LHCN-M2 (cell line): Measurements from ENCODE around the gene HS3ST4. TPM values are rescaled to one million over a fixed set of nuclear protein-coding genes. Genes with fewer than 3 reads are reported as not detected.
"Not testable (repeated sequence)": the region's sequence is repeated elsewhere in the genome, so short reads cannot be mapped to it uniquely, and the experiment has no call there.

Experiments used
- DNase-seq: peaks from one replicate; pipeline ENCODE4 v3.0.0-alpha.2; 2012; ENCODE audit warnings: low read depth
- total RNA-seq: library from RNA; depleted of rRNA; stranded (reverse); fragments of >200 nt; gene quantifications from 2 replicates; pipeline ENCODE4 v1.2.3, GENCODE V29; 2014

The HS3ST4 gene
- total RNA-seq, 1 experiment from 2014 or later = not detected

DNA sequence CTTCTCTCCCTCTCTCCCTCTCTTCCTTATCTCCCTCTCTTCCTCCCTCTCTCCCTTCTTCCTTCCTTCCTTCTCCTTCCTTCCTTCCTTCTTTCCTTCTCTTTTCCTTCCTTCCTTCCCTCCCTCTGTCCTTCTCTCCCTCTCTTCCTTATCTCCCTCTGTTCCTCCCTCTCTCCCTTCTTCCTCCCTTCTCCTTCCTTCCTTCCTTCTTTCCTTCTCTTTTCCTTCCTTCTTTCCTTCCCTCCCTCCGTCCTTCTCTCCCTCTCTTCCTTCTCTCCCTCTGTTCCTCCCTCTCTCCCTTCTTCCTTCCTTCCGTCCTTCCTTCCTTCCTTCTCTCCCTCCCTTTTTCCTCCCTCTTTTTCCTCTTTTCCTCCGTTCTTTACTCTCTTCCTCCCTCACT, 38.6 kb downstream of the HS3ST4 start:
- DNase-seq = no peak

DNA sequence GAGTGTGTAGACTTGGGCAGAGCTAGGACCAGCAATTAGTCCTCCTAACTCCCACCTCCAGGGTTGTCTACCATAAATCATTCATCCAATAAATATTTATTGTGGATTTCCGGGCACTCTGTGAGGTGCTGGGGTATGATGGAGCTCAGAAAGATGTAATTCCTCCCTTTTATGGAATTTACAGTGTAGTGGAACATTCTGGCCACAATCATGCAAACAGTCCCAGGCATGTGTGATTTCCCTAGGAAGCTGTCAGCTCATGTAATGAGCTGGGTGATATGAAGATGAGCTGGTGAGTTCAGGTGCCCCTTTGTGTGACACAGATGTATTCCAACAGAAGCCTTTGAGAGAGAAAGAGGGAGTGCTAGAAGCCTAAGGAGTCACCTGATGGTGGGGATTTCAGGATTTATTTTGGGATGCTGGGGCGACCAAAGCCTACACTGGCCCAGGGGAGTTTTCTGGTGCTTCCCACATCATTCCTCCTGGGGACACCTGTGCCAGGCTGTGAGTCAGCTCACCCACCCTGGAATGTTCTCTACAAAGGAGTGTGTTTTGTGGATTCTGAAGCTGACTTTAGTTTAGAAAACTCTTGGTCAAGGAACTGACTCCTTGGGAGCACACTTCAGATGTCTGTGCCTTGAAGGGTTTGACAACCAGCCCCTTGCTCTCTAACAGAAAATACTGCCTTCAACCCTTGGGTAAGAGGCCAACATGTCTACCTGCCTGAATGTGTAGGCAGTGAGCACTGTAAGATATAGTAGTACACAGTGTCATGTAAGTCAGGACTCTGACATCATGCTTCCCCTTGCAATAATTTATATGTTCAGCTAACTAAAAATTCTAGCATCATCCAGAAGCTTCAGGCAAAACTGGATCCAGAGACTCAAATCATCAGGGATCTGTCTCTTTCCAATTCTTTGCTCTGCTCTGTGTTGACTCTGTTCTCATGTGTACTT, 42.9 kb downstream of the HS3ST4 start:
- no peak for DNase-seq

- DNase-seq = no peak
Measured at GRCh38 chr16:25735645-25736044, 43.9 kb downstream of the HS3ST4 start.

DNA sequence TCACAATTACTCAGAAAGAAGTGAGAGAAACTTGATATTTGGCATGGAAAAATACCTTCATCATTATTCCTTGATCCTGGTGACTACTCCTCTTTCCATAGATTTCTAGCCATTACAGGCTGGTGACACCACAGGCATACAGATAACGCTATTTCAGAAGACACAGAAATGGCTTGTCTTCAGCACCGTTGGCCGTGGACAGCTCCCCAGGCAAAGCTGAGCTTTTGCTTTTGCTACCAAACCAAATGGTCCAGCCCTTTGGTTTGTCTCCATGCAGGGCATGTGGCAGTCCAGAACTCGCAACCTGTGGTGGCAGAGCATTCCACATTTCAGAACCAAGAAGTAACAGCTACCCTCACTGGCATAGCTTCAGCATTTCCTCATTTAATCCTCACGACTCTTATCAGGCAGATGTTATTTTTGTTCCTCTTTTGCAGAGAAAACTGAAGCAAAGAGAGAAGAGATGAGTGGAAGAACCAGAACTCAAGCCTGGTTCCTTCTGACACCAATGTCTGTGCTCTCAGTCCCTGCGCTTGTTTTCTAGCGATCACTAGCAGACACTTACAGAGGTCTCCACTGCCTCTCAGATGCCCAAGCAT, 55.5 kb downstream of the HS3ST4 start:
- no peak for DNase-seq

DNA sequence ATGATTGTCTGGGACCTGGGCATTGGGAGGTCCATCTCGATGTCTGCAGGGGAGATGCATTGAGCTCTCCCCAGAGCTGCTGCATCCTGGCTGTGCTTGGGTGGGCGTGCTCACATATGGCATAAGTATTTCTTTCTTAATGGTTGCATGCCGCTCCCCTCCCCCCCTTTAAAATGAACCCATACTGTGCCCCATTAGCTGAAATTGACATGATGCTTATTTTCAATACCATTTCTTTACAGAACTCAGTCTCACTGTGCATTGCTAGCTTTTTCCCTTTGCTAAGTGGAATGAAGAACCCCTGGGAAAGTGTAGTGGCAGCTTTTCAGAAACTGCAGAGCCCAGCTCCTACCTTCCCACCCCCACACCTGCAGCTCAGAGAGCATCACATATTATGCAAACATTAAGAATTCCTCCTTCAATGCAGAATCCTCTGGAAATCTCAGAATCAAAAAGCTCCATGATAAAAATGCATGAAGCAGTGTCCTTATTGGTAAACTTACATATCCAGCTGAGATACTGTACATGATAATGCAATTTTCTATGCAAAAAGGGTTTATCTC, 56.4 kb downstream of the HS3ST4 start:
- DNase-seq = no peak

- DNase-seq = no peak
Measured at GRCh38 chr16:25750488-25751216, 58.9 kb downstream of the HS3ST4 start.

DNA sequence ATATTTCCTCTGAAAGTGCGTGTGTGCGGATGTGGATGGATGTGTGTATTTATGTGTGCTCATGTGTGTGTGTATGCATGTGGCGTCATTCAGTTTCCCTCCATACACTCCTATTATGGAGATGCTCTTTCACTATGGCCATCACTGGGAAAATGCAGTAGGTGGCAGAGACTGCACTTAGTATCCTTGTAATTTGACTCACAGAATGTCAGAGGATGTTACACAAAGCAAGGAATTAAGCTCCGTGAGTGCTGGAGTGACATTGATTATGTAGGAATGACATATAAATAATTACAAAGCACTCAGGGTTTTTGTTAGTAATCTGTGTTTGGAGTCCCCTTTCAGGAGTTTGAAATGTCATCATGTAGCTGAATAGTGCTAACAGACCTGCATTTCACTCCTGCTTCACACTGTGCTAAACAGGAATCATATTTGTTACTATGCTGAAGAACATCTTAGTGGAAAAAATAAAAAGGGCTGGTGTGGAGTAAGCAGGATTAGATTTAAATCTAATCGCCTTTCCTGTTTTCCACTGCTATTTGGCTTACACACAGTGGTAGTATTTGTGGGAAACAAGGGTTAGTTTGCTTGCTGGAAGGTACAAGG, 59.6 kb downstream of the HS3ST4 start:
- DNase-seq = no peak

GRCh38 chr16:25764466-25764865, 72.7 kb downstream of the HS3ST4 start:
- no peak for DNase-seq

GRCh38 chr16:25771216-25771615, 79.5 kb downstream of the HS3ST4 start:
- DNase-seq = no peak

DNA sequence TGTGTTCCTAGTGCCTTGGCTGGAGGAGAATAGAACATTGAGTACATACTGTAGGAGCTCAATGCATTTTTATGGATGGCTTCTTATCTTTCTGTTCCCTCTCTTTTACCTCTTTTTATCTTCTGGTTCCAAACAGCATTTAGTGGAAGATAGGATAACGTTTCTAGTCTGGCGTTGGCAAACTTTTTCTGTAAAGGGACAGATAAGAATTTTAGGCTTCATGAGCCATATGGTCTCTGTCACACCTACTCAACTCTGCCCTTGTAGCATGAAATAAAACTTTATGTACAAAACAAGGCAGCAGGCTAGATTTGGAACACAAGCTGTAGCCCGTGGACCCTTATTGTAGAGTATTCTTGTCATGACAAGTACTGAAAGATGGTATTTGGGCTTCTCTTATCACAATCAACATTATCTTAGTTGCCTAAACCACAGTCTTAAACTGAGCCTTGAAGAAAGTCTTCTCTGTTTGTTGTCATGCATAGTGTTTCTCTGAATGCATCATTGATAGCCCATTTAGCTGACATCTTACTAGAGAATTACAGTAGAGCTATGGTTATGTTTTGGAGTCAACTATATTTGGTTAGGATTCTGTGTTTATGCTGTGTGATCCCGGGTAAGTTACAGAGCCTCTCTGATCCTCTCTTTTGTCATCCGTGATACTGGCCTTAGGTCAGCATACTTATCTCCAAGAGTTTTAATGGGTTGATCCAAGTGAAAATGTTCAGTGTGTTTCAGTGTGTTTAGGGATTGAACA, 80.2 kb downstream of the HS3ST4 start:
- no peak for DNase-seq

GRCh38 chr16:25776214-25776613, 84.5 kb downstream of the HS3ST4 start:
- not testable (repeated sequence) for DNase-seq

DNA sequence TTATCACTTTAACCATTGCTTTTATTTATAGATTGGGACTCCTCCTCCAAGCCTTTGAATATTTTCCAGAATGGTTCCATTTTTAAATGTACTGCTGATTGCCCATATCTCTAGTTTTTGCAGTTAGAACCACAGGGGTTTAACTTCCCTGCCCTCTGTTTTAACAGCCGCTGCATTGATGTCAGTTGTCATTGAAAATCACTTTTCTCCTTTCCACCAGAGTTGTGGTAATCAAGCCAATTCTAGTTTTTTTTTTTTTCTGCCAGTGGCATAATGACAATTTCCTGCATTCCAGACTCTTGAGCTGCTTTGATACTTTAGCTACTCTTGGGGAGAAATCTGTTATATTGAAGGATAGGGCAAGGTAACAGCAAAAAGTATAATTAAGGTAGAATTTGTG, 91.5 kb downstream of the HS3ST4 start:
- no peak for DNase-seq

DNA sequence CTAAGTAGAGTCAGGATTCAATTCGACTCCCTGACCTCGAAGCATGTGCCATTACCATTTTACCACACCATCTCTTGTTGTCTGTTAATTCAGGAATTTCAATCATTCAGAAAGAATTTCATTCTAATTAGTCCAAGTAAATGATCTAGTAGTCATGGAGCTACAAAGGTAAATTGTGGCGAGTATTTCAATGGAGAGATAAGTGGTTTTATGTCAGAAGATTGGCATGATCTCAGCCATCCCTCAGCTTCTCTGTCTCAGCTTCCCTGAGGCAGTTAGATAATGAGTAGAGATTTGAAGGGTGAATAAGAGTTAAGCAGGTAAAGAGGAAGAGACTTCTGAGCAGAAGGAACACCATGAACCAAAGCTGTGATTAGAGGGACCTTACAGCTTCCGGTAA, 93.6 kb downstream of the HS3ST4 start:
- no peak for DNase-seq

DNA sequence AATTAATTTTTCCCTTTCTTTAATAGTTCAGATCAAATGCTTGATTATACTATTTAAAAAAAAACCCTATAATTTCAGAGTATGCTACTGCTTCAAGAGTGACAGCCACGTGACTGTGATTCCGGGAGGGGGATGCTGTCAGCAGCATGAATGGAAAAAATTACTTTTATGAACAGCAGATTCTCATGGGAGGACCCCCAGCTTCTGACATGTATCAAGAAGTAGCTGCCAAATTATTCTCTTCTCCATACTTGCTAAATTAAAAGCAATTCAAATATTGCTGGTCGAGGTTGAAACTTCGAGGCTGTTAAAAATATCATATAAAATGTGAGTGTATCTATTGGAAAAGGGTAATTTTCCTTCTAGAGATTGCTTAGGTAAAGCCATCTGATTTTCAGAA, 95.0 kb downstream of the HS3ST4 start:
- DNase-seq = no peak

- no peak for DNase-seq
Measured at GRCh38 chr16:25788637-25789036, 96.9 kb downstream of the HS3ST4 start.

DNA sequence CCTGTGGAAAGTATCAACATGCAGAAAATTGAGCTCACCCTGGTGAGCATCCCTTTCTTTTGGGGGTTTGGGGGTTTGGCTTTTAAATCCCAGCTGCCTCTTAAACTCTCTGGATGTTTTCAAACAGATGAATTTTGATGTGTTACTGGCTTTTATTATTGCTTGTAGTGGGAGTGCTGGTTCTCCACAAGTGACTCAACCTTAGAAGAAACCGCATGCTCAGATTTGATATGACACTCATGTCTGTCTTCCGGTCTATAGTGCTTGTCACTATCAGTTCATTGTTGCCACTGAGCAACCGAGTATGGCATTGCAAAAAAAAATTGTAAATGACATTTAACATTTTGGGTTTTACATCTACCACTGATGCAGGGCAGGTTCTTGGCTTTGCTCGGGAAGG, 104.5 kb downstream of the HS3ST4 start:
- DNase-seq = no peak

DNA sequence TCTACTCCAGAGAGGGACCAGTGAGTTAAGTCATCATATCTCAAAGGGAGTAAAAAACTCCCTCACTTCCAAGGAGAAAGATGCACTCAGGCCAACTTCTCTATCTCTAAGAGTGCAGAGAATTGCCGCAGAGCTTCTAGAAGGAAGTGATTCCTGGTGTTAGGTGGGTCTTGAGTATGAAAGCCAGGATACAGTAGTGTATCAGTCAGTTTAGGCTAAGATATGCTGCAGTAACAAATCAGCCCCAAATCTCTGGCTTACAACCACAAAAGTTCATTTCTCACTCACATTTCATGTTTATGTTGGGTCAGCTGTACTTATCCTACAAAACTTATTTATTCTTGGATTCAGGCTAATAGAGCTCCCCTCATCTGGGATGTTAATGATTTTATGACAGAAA, 106.3 kb downstream of the HS3ST4 start:
- DNase-seq = no peak

- DNase-seq = no peak
Measured at GRCh38 chr16:25799816-25800215, 108.1 kb downstream of the HS3ST4 start.

DNA sequence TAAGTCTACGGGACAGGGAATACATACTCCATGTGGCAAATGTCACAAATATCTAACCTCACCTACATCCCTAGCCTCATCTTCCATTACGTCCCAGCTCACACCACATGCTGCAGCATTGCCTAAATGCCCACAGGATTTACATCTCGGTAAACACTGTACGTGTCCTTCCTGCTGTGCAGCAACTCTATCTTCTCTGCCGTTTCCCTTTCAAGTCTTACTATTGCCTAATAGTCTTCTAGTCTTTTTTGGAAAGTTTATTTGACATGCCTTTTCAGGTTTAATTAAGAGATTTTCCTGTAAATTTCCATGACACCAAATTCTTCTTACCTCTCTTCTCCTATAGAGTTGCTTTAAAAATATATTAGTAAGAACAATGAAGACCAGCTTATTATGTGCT, 120.5 kb downstream of the HS3ST4 start:
- DNase-seq = no peak

- DNase-seq = no peak
Measured at GRCh38 chr16:25817295-25817694, 125.5 kb downstream of the HS3ST4 start.

DNA sequence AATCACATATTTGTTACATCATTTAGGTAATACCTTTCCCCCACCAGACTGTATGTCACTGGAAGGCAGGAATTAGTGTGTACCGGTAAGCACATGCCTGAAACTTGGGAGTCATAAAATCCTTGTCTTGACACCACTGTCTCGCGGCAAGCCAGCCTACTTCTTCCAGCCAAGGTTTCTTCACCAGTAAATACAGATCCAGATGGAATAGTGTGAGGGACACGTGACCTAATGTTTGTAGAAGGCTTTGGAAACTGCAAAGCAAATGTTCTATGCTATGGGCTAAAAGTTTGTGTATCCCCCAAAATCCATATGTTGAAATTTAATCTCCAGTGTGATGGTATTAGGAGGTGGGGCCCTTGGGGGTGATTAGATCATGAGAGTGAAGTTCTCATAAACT, 126.1 kb downstream of the HS3ST4 start:
- DNase-seq = no peak
